HEK293T (cell line): ENCODE results near the gene CHRNA7.

Experiments used
- CTCF ChIA-PET: fragments of 350-600 bp; formaldehyde crosslinking; extraction: SDS; loops from one replicate; lab custom pipeline; 2021; ENCODE audit warnings: antibody characterized with exemption, inconsistent platforms; lab: Yijun Ruan, JAX
- POLR2A ChIA-PET: fragments of 350-600 bp; formaldehyde crosslinking; extraction: SDS; loops from one replicate; lab custom pipeline; 2020; ENCODE audit warnings: antibody characterized with exemption, inconsistent platforms; lab: Yijun Ruan, JAX
- DNase-seq: peaks from one replicate; pipeline ENCODE4 v3.0.0; 2012; ENCODE audit warnings: mixed read lengths; ENCODE audit errors: extremely low spot score
- ARNT ChIP-seq: fragments of 450-650 bp; IDR thresholded peaks from 2 replicates; pipeline ENCODE4 v1.6.1; 2017; ENCODE audit warnings: mild to moderate bottlenecking
- BHLHE40 ChIP-seq: fragments of 450-650 bp; IDR thresholded peaks from 2 replicates; pipeline ENCODE4 v1.6.1; 2016; ENCODE audit warnings: mild to moderate bottlenecking, moderate library complexity, borderline replicate concordance
- CTBP1 ChIP-seq: fragments of 450-650 bp; IDR thresholded peaks from 2 replicates; pipeline ENCODE4 v1.6.1; 2016; ENCODE audit warnings: borderline replicate concordance
- ELF4 ChIP-seq: fragments of 450-650 bp; IDR thresholded peaks from 2 replicates; pipeline ENCODE4 v1.6.1; 2017; ENCODE audit warnings: antibody characterized with exemption
- FOXA1 ChIP-seq: fragments of 450-650 bp; IDR thresholded peaks from 2 replicates; pipeline ENCODE4 v1.6.1; 2016; ENCODE audit warnings: mild to moderate bottlenecking
- FOXK2 ChIP-seq: fragments of 450-650 bp; IDR thresholded peaks from 2 replicates; pipeline ENCODE4 v1.6.1; 2016; ENCODE audit warnings: mild to moderate bottlenecking
- FOXM1 ChIP-seq: fragments of 450-650 bp; IDR thresholded peaks from 2 replicates; pipeline ENCODE4 v1.6.1; 2017; ENCODE audit warnings: mild to moderate bottlenecking, borderline replicate concordance
- HDGF ChIP-seq: fragments of 450-650 bp; IDR thresholded peaks from 2 replicates; pipeline ENCODE4 v1.6.1; 2017; ENCODE audit warnings: antibody characterized with exemption, borderline replicate concordance
- L3MBTL2 ChIP-seq: fragments of 450-650 bp; conservative IDR thresholded peaks from 2 replicates; pipeline ENCODE4 v1.6.1; 2016; ENCODE audit warnings: mild to moderate bottlenecking
- LEF1 ChIP-seq: fragments of 450-650 bp; IDR thresholded peaks from 2 replicates; pipeline ENCODE4 v1.6.1; 2017; ENCODE audit warnings: mild to moderate bottlenecking, borderline replicate concordance
- NFRKB ChIP-seq: fragments of 450-650 bp; IDR thresholded peaks from 2 replicates; pipeline ENCODE4 v1.6.1; 2016; ENCODE audit warnings: mild to moderate bottlenecking, moderate library complexity
- SP1 ChIP-seq: fragments of 450-650 bp; IDR thresholded peaks from 2 replicates; pipeline ENCODE4 v1.6.1; 2017
- SUZ12 ChIP-seq: fragments of 450-650 bp; IDR thresholded peaks from 2 replicates; pipeline ENCODE4 v1.6.1; 2016; ENCODE audit warnings: mild to moderate bottlenecking
- TARDBP ChIP-seq: fragments of 450-650 bp; IDR thresholded peaks from 2 replicates; pipeline ENCODE4 v1.6.1; 2016
- ZNF384 ChIP-seq: fragments of 450-650 bp; IDR thresholded peaks from 2 replicates; pipeline ENCODE4 v1.6.1; 2016
- TF ChIP-seq, protein P1 (sequence below): fragments of 450-650 bp; IDR thresholded peaks from 2 replicates; pipeline ENCODE4 v1.6.1; 2016

The CHRNA7 gene

DNA sequence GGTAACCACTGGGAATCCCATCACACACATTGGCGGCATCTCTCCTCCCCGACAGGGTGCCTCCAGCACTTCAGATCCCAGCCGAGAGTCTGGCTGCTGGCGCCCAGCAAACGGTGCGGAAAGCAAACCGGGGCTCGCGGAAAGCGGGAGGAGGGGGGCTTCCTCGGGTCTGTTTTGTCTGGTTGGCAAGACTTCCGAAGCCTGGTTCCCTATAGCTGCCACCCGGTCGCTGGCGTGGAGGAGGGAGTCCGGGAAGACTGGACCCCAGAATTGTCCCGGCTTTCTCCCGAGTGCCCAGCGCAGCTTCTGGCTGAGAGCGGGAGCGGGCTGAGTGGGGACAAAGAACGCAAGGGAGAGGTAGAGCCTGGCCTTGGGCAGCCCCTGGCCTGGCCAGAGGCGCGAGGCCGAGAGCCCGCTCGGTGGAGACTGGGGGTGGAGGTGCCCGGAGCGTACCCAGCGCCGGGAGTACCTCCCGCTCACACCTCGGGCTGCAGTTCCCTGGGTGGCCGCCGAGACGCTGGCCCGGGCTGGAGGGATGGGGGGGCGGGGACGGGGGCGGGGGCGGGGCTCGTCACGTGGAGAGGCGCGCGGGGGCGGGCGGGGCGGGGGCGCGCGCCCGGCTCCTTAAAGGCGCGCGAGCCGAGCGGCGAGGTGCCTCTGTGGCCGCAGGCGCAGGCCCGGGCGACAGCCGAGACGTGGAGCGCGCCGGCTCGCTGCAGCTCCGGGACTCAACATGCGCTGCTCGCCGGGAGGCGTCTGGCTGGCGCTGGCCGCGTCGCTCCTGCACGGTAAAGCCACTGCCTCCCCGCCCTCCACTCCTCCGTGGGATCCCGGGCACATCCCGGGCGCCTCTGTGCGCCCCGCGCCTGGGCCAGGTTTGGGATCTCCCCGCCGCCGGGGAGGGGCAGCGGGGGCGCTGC, at the start of gene CHRNA7:
TSS of gene CHRNA7 (plus strand) at position 654 of the 920 bp plus-strand sequence. CDS start at position 734, 80 bp downstream.
- ChIA-PET CTCF (interaction anchor here (0.7 to 2.1 kb wide), 7 partner anchors 8 to 57 kb away, joined by 3 to 11 read pairs (median 5); no protein-coding TSS in a partner anchor), POLR2A (interaction anchor here (1.0 to 2.0 kb wide), 4 partner anchors 10 to 52 kb away, joined by 3 to 6 read pairs (median 5); no protein-coding TSS in a partner anchor)
- no peak for TF ChIP-seq SUZ12
- peak; percentile 27; the same call in 1 of the 2 replicates for TF ChIP-seq ELF4
- TF ChIP-seq SP1: no peak
- peak; percentile 73 for DNase-seq

DNA sequence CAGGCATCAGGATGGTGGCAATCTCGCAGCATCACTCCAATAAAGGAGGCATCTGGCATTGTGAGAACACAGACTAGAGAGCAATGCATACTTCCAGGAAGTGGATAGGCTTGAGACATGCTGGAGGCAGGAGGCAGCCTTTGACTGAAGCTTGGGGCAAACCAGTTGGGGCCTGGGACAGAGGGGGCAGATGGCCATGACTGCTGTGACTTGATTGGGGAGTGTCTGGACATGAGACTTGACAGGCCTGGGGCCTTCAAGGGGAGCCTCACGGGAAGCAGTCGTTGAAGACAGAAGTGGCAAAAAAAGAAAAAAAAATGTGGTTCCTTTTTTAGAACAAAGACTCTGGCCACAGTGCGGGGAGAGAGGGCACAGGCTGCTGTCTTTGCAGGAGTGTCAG, 44.7 kb upstream of the CHRNA7 start:
- TF ChIP-seq ZNF384 (no peak), ARNT (no peak), FOXM1 (no peak), TARDBP (no peak), ELF4 (no peak), L3MBTL2 (no peak), NFRKB (no peak), FOXA1 (no peak), BHLHE40 (no peak)
- TF ChIP-seq, protein P1, sequence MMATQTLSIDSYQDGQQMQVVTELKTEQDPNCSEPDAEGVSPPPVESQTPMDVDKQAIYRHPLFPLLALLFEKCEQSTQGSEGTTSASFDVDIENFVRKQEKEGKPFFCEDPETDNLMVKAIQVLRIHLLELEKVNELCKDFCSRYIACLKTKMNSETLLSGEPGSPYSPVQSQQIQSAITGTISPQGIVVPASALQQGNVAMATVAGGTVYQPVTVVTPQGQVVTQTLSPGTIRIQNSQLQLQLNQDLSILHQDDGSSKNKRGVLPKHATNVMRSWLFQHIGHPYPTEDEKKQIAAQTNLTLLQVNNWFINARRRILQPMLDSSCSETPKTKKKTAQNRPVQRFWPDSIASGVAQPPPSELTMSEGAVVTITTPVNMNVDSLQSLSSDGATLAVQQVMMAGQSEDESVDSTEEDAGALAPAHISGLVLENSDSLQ: no peak
- POLR2A ChIA-PET: no interaction called here
- CTCF ChIA-PET: interaction anchor here (1.0 kb wide), 1 partner anchor 8 kb away, joined by 3 read pairs; no protein-coding TSS in a partner anchor
- DNase-seq: no peak

DNA sequence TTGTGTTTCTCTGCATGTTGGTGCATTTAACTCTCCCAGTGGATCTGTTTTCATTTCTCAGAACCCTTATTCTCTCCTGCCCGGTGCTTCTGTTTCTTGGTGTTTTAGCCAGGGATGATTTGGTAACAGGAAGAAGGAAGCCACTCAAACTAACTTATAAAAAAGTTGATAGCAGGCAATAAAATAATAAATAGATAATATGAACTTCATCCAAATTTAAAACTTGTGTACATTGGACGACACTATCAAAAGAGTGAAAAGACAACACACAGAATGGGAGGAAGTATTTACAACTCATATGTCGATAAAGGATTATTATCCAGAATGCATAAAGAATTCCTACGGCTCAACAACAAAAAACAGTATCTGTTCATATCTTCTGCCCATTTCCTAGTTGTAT, 37.3 kb upstream of the CHRNA7 start:
- TF ChIP-seq SP1: no peak
- no peak for TF ChIP-seq L3MBTL2
- no peak for TF ChIP-seq FOXM1
- no peak for TF ChIP-seq ZNF384
- TF ChIP-seq, protein P1: no peak
- no peak for TF ChIP-seq CTBP1
- no peak for TF ChIP-seq FOXA1
- TF ChIP-seq BHLHE40: no peak
- TF ChIP-seq NFRKB: no peak
- TF ChIP-seq HDGF: no peak
- no peak for TF ChIP-seq LEF1
- TF ChIP-seq ARNT: no peak
- no peak for TF ChIP-seq SUZ12
- no peak for TF ChIP-seq TARDBP
- no peak for TF ChIP-seq ELF4
- no peak for TF ChIP-seq FOXK2
- no peak for DNase-seq
- CTCF ChIA-PET: no interaction called here
- POLR2A ChIA-PET: no interaction called here

DNA sequence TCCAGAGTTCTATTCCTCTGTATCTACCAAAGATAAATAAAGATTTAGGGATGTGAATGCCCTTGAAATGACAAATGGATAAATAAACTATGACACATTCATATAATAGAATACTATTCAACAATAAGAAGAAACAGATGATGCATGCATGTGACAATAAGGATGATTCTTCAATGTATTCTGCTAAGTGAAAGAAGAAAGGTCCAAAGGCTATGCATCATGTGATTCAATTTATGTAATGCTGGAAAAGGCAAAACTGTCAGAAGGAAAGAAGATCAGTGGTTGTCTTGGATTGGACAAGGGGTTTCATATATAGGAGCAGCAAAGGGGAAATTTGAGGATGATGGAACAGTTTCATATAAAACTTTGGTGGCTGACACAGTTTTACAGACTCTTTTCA, 32.6 kb upstream of the CHRNA7 start:
- no peak for TF ChIP-seq ZNF384
- no peak for TF ChIP-seq TARDBP
- no peak for TF ChIP-seq CTBP1
- ChIA-PET POLR2A (no interaction called here), CTCF (no interaction called here)
- DNase-seq: no peak

DNA sequence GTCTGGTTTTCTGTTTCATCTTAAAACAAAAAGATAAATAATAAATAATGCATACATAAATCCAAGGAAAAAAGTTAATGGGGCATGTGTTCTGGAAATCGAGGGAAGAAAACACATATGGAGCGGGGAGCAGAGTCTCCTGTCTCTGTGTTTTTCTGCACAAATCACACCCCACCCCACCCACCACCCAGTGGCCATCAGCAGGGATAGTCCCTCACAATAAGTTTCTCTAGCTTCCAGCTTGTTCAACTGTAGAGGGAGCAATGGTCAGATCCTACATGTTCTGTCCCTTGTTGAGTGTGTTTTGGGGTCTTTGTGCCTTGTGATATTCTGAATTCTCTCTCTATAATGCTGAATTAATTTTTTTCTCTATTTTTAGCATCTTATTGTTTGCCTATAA, 26.8 kb upstream of the CHRNA7 start:
- ChIA-PET POLR2A (no interaction called here), CTCF (interaction anchor here (1.1 kb wide), 1 partner anchor 26 kb away, joined by 3 read pairs; no protein-coding TSS in a partner anchor)
- no peak for TF ChIP-seq CTBP1
- TF ChIP-seq TARDBP: no peak
- TF ChIP-seq, protein P1: no peak
- peak; percentile 5 for DNase-seq

DNA sequence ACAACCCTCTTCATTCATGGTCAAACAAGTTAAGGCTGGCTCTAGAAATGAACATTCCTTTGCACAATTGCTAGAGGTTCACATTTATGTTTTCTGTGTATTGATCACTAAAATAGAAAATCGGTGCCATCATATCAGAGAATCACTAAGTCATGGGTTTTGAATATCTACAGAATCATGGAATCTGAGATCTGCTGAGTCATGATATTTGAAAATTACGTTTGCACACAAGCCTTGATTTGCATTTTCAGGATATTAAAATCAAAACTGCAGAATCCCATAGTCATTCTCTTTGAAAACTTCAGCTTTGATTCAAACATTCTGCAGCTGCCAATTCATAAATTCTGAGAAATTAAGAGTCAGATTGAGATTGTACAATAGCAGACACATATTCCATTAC, 26.1 kb upstream of the CHRNA7 start:
- POLR2A ChIA-PET: no interaction called here
- no peak for DNase-seq
- CTCF ChIA-PET: interaction anchor here (0.6 to 1.1 kb wide), 2 partner anchors 25 to 53 kb away, joined by 3 read pairs; no protein-coding TSS in a partner anchor
- TF ChIP-seq FOXK2: no peak

DNA sequence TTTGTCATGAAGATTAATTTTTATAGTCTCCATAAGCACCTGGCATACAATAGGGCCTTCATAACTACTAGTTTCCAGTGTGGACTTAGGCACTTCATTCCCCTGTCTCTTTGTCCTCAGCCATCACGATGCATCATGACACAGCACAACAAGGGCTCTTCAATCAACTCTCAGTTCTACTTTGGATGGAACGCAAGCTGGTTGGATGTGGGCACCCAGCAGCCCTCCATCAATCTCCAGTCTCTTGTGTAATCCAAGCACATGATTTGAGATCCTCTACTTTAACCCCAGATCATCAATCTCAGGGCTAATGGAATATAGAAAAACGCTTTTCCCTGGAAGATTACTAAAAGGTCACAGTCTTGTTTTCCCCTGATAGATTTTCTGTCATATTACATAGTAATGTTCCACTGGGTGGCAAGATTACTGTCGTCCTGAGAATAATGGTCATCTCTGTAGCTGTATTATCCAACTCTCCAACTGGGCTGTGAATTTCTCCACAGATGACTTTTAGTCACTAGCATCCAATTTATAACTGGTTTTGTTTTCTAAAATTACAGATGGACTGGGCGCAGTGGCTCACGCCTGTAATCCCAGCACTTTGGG, 22.9 kb upstream of the CHRNA7 start:
- no peak for DNase-seq
- CTCF ChIA-PET: no interaction called here

More for the DNA sequence above, 22.9 kb upstream of the CHRNA7 start:
- TF ChIP-seq ARNT: no peak
- no peak for TF ChIP-seq HDGF
- no peak for TF ChIP-seq TARDBP
- no peak for TF ChIP-seq FOXM1
- TF ChIP-seq ZNF384: no peak
- TF ChIP-seq BHLHE40: no peak
- TF ChIP-seq CTBP1: no peak
- TF ChIP-seq ELF4: no peak
- POLR2A ChIA-PET: no interaction called here
